SK-N-SH (cell line): ENCODE data around the gene AHRR. TPM values are rescaled to one million over a fixed set of nuclear protein-coding genes. Genes with fewer than 3 reads are reported as not detected.

ENCODE experiments used
- CTCF ChIA-PET: fragments of 300-600, 350-600 bp; formaldehyde crosslinking; extraction: SDS; loops from one replicate; lab custom pipeline; 2021; lab: Yijun Ruan, JAX
- POLR2A ChIA-PET: fragments of 350-600 bp; sonication (Branson Sonifier 250); formaldehyde crosslinking; extraction: SDS; loops from one replicate; lab custom pipeline; 2020; ENCODE audit warnings: antibody characterized with exemption, inconsistent platforms; lab: Yijun Ruan, JAX
- DNase-seq: peaks from one replicate; pipeline ENCODE4 v3.0.0; 2012
- H2AFZ ChIP-seq: fragments of 200-600 bp; sonication (generic); 2 replicates; pipeline ENCODE4 v1.8.1; 2016; ENCODE audit warnings: antibody characterized with exemption, mild to moderate bottlenecking, low read depth
- H3F3A ChIP-seq: fragments of 200-600 bp; sonication (generic); replicated peaks from 2 replicates; pipeline ENCODE3; 2016; ENCODE audit warnings: antibody characterized with exemption, mild to moderate bottlenecking; ENCODE audit not compliant: insufficient read depth
- H3K27ac ChIP-seq, 2 experiments: fragments of 200-500 bp in 1 of 2; fragments of 200-600 bp in 1 of 2; sonication (Bioruptor generic) in 1 of 2; sonication (generic), shearing (Covaris generic) in 1 of 2; 2 replicates each; pipeline versions ENCODE4 v1.5.1 to v1.6.1; 2014 to 2016; ENCODE audit warnings: low read depth in 2 of 2, inconsistent platforms in 1 of 2, low read length in 1 of 2, mild to moderate bottlenecking in 1 of 2, mixed read lengths in 1 of 2
- H3K27me3 ChIP-seq: fragments of 200-600 bp; sonication (generic), shearing (Covaris generic); 2 replicates; pipeline ENCODE4 v1.6.1; 2016; ENCODE audit warnings: mixed run types; ENCODE audit not compliant: insufficient read depth
- H3K36me3 ChIP-seq, 2 experiments: fragments of 200-500 bp in 1 of 2; fragments of 200-600 bp in 1 of 2; sonication (Bioruptor generic) in 1 of 2; sonication (generic) in 1 of 2; replicated peaks in 1 of 2; 2 replicates each; pipeline versions ENCODE3 to v1.5.1; 2014 to 2016; ENCODE audit warnings: low read length in 1 of 2, mild to moderate bottlenecking in 1 of 2; ENCODE audit not compliant: insufficient read depth in 2 of 2, control insufficient read depth in 1 of 2
- H3K4me1 ChIP-seq, 2 experiments: fragments of 200-500 bp in 1 of 2; fragments of 200-600 bp in 1 of 2; sonication (Bioruptor generic) in 1 of 2; sonication (generic), shearing (Covaris generic) in 1 of 2; 2 replicates each; pipeline versions ENCODE4 v1.5.1 to v1.6.1; 2014 to 2016; ENCODE audit warnings: low read depth in 1 of 2, low read length in 1 of 2, mixed run types in 1 of 2; ENCODE audit not compliant: insufficient read depth in 2 of 2, control insufficient read depth in 1 of 2
- H3K4me2 ChIP-seq: fragments of 200-600 bp; sonication (generic), shearing (Covaris generic); 2 replicates; pipeline ENCODE4 v1.6.1; 2017; ENCODE audit warnings: mixed run types
- H3K4me3 ChIP-seq, 2 experiments: fragments of 200-500 bp in 1 of 2; fragments of 200-600 bp in 1 of 2; sonication (Bioruptor generic) in 1 of 2; sonication (generic), shearing (Covaris generic) in 1 of 2; 2 replicates each; pipeline versions ENCODE4 v1.5.1 to v1.8.1; 2014 to 2016; ENCODE audit warnings: low read depth in 2 of 2, inconsistent platforms in 1 of 2, low read length in 1 of 2, mild to moderate bottlenecking in 1 of 2, mixed read lengths in 1 of 2, moderate library complexity in 1 of 2
- H3K79me2 ChIP-seq: fragments of 200-600 bp; sonication (generic); 2 replicates; pipeline ENCODE4 v1.8.1; 2017; ENCODE audit warnings: mild to moderate bottlenecking; ENCODE audit not compliant: insufficient read depth
- H3K9ac ChIP-seq: fragments of 200-600 bp; sonication (generic); 2 replicates; pipeline ENCODE4 v1.6.1; 2017; ENCODE audit warnings: mixed run types
- H3K9me2 ChIP-seq: fragments of 200-600 bp; sonication (generic); 2 replicates; pipeline ENCODE4 v1.6.1; 2017; ENCODE audit warnings: mixed run types
- H3K9me3 ChIP-seq: fragments of 200-600 bp; sonication (generic); 2 replicates; pipeline ENCODE4 v1.6.1; 2017; ENCODE audit warnings: mixed run types, mild to moderate bottlenecking, moderate library complexity
- H4K20me1 ChIP-seq: fragments of 200-600 bp; sonication (generic); 2 replicates; pipeline ENCODE4 v1.6.1; 2017; ENCODE audit warnings: mild to moderate bottlenecking, mixed run types; ENCODE audit not compliant: insufficient read depth
- FOSL2 ChIP-seq: IDR thresholded peaks from 2 replicates; pipeline ENCODE4 v1.4.0; 2012; ENCODE audit warnings: low read depth, mild to moderate bottlenecking, moderate library complexity, borderline replicate concordance
- GABPA ChIP-seq: IDR thresholded peaks from 2 replicates; pipeline ENCODE4 v1.4.0; 2012; ENCODE audit warnings: low read depth, mild to moderate bottlenecking
- MEF2A ChIP-seq: IDR thresholded peaks from 2 replicates; pipeline ENCODE4 v1.4.0; 2012; ENCODE audit warnings: low read depth, borderline replicate concordance
- RFX5 ChIP-seq: IDR thresholded peaks from 2 replicates; pipeline ENCODE4 v1.6.1; 2012; ENCODE audit warnings: mild to moderate bottlenecking, improper control_type of control experiment, low read length
- SMC3 ChIP-seq: IDR thresholded peaks from 2 replicates; pipeline ENCODE4 v1.6.1; 2012; ENCODE audit warnings: low read depth, low read length, improper control_type of control experiment
- TAF1 ChIP-seq: IDR thresholded peaks from 2 replicates; pipeline ENCODE4 v1.6.1; 2012; ENCODE audit warnings: low read depth, mild to moderate bottlenecking, low read length, moderate library complexity, borderline replicate concordance
- TCF12 ChIP-seq: IDR thresholded peaks from 2 replicates; pipeline ENCODE4 v1.4.0; 2012
- TEAD4 ChIP-seq: IDR thresholded peaks from 2 replicates; pipeline ENCODE4 v1.4.0; 2012; ENCODE audit warnings: mild to moderate bottlenecking, borderline replicate concordance; ENCODE audit not compliant: insufficient read depth
- WGBS: methylation state at CpG from one replicate; pipeline ENCODE4 v1.1.6; 2017; ENCODE audit warnings: low lambda C conversion rate; 5-methylcytosine and 5-hydroxymethylcytosine counted together
- polyA plus RNA-seq, 3 experiments: library from polyadenylated mRNA; depleted of rRNA; stranded (reverse); fragments of >200 nt; gene quantifications; 2 replicates each; pipeline ENCODE4 v1.2.3, GENCODE V29; 2012
- TF ChIP-seq, protein P1 (sequence below): fragments of 150-350 bp; IDR thresholded peaks from 2 replicates; pipeline ENCODE4 v1.6.1; 2017; ENCODE audit warnings: antibody characterized with exemption, low read length, low read depth, borderline replicate concordance
- TF ChIP-seq, protein P2 (sequence below): IDR thresholded peaks from 2 replicates; pipeline ENCODE4 v1.4.0; 2012; ENCODE audit warnings: low read depth, borderline replicate concordance
- TF ChIP-seq, protein P3 (sequence below): IDR thresholded peaks from 2 replicates; pipeline ENCODE4 v1.4.0; 2012; ENCODE audit warnings: low read depth, borderline replicate concordance
- TF ChIP-seq, protein P4 (sequence below): IDR thresholded peaks from 2 replicates; pipeline ENCODE4 v1.6.1; 2012; ENCODE audit warnings: mild to moderate bottlenecking, low read depth, low read length, moderate library complexity
- TF ChIP-seq, protein P5 (sequence below): fragments of 200-600 bp; sonication (generic); IDR thresholded peaks from 2 replicates; pipeline ENCODE4 v1.6.1; 2017; ENCODE audit warnings: antibody characterized with exemption, mild to moderate bottlenecking, moderate library complexity

Gene AHRR
- polyA plus RNA-seq, 1 of the 3 experiments (the other 2 are of a cell fraction): 0.71 TPM

DNA sequence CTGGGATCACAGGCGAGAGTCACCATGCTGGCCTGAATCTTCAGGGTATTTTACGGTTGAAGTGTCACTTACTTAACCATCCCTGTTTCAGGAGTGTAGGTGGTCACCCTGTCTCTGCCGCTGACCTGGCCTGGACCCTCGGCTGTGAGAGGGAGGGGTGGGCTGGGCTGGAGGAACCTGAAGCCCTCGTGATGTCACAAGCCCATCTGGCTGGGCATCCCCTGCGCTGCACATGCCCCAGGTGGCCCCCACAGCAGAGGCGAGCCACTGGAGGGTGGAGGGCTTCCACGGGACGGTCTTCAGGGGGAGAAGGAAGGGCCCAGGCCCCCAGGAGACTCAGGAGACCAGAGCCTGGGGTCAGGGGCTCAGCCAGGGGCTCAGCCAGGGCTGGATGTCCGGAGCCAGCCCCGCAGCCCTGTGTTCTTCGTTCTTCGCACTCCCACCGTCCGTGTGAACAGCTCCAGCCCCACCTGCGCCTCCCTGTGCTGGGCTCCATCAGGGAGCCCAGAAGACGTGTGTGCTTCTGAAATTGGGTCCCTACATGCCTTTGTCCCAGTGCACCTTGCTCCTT lies 7.6 kb upstream of the AHRR start:
- H3K9ac ChIP-seq: no peak overlapping the region
- no peak for TF ChIP-seq SMC3
- no peak for TF ChIP-seq TCF12
- TF ChIP-seq, protein P1, sequence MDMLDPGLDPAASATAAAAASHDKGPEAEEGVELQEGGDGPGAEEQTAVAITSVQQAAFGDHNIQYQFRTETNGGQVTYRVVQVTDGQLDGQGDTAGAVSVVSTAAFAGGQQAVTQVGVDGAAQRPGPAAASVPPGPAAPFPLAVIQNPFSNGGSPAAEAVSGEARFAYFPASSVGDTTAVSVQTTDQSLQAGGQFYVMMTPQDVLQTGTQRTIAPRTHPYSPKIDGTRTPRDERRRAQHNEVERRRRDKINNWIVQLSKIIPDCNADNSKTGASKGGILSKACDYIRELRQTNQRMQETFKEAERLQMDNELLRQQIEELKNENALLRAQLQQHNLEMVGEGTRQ: no peak
- no peak for TF ChIP-seq FOSL2
- TF ChIP-seq, protein P2, sequence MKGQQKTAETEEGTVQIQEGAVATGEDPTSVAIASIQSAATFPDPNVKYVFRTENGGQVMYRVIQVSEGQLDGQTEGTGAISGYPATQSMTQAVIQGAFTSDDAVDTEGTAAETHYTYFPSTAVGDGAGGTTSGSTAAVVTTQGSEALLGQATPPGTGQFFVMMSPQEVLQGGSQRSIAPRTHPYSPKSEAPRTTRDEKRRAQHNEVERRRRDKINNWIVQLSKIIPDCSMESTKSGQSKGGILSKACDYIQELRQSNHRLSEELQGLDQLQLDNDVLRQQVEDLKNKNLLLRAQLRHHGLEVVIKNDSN: no peak
- TF ChIP-seq, all 33 proteins: peak for 0
- ChIA-PET POLR2A (no interaction called here), CTCF (no interaction called here)
- no peak overlapping the region for H2AFZ ChIP-seq
- H3K9me3 ChIP-seq: no peaks in the 10 kb centered on the region
- WGBS: 95% methylated on average over 8 of the region's 17 CpGs
- H3K27ac ChIP-seq: no peak overlapping the region
- H3K79me2 ChIP-seq: peaks cover 31% of the 10 kb centered on the region; the same call in 1 of the 2 replicates
- peaks cover 60% of the 10 kb centered on the region for H4K20me1 ChIP-seq
- H3K9me2 ChIP-seq: no peaks in the 10 kb centered on the region
- H3K4me1 ChIP-seq: peaks cover 0 to 4% of the 10 kb centered on the region in 2 experiments; a peak in 1 of 4 replicates
- no peak overlapping the region for H3K4me3 ChIP-seq
- no peak for DNase-seq
- no peak overlapping the region for H3K4me2 ChIP-seq
- peaks cover 6% of the 10 kb centered on the region for H3F3A ChIP-seq
- H3K27me3 ChIP-seq: no peaks in the 10 kb centered on the region
- peaks cover 0 to 57% of the 10 kb centered on the region in 2 experiments for H3K36me3 ChIP-seq

DNA sequence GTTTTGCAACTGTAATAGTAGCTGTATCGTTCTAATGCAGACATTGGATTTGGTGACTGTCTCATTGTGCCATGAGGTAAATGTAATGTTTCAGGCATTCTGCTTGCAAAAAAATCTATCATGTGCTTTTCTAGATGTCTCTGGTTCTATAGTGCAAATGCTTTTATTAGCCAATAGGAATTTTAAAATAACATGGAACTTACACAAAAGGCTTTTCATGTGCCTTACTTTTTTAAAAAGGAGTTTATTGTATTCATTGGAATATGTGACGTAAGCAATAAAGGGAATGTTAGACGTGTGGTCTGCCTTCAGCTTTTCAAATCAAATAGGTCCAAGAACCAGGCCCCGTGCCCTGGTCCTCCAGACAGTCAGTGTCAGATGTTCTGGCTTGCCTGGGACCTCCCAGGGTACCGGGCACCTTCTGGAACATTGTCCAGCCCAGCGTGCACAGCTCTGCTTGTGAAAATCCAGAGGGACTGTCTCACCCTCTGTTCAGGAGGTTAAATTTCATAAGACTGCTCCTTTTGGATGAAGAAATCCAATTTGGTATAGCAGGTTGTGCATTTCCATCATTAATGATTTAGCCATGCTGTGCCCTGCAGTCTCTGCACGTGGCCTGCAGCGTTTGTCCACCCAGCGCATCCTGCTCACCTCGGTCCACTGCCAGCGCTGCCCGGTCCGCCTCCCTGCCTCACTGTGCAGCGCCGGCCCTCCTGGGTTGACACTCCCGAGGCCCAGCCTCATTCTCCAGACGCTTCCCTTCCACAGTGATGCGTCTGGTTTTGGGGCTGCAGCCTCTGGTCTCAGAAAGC lies 6.6 kb upstream of the AHRR start:
- Histone ChIP-seq H3K79me2 (peaks cover 28% of the 10 kb centered on the region; the same call in 1 of the 2 replicates), H3K36me3 (peaks cover 0 to 54% of the 10 kb centered on the region in 2 experiments), H3K4me1 (peaks cover 0 to 4% of the 10 kb centered on the region in 2 experiments; a peak in 1 of 4 replicates), H3K27ac (no peak overlapping the region; a peak in 1 of 4 replicates), H4K20me1 (peaks cover 62% of the 10 kb centered on the region), H3K9ac (no peak overlapping the region), H3K9me2 (no peaks in the 10 kb centered on the region), H3K4me3 (no peak overlapping the region), H3K27me3 (peaks cover 2% of the 10 kb centered on the region; the same call in 1 of the 2 replicates), H3K4me2 (no peak overlapping the region), H2AFZ (no peak overlapping the region), H3K9me3 (no peaks in the 10 kb centered on the region), H3F3A (peaks cover 9% of the 10 kb centered on the region)
- ChIA-PET CTCF (interaction anchor here (0.8 kb wide), 1 partner anchor 15 kb away, joined by 3 read pairs; no protein-coding TSS in a partner anchor), POLR2A (no interaction called here)
- 89% methylated on average over 18 of the region's 18 CpGs for WGBS
- no peak for DNase-seq
- TF ChIP-seq TEAD4 (no peak), RFX5 (no peak), TAF1 (no peak), MEF2A (no peak), GABPA (no peak)
- TF ChIP-seq, protein P3, sequence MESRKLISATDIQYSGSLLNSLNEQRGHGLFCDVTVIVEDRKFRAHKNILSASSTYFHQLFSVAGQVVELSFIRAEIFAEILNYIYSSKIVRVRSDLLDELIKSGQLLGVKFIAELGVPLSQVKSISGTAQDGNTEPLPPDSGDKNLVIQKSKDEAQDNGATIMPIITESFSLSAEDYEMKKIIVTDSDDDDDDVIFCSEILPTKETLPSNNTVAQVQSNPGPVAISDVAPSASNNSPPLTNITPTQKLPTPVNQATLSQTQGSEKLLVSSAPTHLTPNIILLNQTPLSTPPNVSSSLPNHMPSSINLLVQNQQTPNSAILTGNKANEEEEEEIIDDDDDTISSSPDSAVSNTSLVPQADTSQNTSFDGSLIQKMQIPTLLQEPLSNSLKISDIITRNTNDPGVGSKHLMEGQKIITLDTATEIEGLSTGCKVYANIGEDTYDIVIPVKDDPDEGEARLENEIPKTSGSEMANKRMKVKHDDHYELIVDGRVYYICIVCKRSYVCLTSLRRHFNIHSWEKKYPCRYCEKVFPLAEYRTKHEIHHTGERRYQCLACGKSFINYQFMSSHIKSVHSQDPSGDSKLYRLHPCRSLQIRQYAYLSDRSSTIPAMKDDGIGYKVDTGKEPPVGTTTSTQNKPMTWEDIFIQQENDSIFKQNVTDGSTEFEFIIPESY: no peak
- TF ChIP-seq, protein P4, sequence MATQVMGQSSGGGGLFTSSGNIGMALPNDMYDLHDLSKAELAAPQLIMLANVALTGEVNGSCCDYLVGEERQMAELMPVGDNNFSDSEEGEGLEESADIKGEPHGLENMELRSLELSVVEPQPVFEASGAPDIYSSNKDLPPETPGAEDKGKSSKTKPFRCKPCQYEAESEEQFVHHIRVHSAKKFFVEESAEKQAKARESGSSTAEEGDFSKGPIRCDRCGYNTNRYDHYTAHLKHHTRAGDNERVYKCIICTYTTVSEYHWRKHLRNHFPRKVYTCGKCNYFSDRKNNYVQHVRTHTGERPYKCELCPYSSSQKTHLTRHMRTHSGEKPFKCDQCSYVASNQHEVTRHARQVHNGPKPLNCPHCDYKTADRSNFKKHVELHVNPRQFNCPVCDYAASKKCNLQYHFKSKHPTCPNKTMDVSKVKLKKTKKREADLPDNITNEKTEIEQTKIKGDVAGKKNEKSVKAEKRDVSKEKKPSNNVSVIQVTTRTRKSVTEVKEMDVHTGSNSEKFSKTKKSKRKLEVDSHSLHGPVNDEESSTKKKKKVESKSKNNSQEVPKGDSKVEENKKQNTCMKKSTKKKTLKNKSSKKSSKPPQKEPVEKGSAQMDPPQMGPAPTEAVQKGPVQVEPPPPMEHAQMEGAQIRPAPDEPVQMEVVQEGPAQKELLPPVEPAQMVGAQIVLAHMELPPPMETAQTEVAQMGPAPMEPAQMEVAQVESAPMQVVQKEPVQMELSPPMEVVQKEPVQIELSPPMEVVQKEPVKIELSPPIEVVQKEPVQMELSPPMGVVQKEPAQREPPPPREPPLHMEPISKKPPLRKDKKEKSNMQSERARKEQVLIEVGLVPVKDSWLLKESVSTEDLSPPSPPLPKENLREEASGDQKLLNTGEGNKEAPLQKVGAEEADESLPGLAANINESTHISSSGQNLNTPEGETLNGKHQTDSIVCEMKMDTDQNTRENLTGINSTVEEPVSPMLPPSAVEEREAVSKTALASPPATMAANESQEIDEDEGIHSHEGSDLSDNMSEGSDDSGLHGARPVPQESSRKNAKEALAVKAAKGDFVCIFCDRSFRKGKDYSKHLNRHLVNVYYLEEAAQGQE: no peak
- TF ChIP-seq, protein P2: no peak
- TF ChIP-seq, protein P5, sequence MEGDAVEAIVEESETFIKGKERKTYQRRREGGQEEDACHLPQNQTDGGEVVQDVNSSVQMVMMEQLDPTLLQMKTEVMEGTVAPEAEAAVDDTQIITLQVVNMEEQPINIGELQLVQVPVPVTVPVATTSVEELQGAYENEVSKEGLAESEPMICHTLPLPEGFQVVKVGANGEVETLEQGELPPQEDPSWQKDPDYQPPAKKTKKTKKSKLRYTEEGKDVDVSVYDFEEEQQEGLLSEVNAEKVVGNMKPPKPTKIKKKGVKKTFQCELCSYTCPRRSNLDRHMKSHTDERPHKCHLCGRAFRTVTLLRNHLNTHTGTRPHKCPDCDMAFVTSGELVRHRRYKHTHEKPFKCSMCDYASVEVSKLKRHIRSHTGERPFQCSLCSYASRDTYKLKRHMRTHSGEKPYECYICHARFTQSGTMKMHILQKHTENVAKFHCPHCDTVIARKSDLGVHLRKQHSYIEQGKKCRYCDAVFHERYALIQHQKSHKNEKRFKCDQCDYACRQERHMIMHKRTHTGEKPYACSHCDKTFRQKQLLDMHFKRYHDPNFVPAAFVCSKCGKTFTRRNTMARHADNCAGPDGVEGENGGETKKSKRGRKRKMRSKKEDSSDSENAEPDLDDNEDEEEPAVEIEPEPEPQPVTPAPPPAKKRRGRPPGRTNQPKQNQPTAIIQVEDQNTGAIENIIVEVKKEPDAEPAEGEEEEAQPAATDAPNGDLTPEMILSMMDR: no peak
